GM10266 (cell line): ENCODE results near the gene F2RL3.

Source experiments
- DNase-seq: peaks from one replicate; pipeline ENCODE4 v3.0.0; 2012; ENCODE audit errors: extremely low spot score
- TF ChIP-seq, protein P1 (sequence below): IDR thresholded peaks from 2 replicates; pipeline ENCODE4 v1.5.1; 2012; ENCODE audit warnings: mild to moderate bottlenecking, low read depth; ENCODE audit not compliant: control insufficient read depth, insufficient read depth; ENCODE audit errors: missing control alignments

Gene F2RL3

DNA sequence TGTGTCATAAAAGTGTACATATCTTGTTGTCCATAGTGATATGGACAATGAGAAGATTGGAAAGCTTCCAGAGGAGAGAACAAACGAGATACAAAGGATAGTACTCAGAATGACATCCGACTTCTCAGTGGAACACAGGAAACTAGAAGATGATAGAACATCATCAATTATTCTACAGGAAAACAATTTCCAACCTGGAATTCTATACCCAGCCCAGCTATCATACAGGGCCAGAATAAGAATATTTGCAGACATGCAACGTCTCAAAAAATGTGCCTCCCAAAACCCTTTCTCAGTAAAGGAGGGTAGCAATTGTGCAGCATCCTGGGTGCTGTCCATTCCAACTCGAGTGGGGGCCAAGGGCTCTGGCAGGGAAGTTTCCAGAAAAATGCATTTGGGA is 24.0 kb downstream of the F2RL3 start:
- TF ChIP-seq, protein P1, sequence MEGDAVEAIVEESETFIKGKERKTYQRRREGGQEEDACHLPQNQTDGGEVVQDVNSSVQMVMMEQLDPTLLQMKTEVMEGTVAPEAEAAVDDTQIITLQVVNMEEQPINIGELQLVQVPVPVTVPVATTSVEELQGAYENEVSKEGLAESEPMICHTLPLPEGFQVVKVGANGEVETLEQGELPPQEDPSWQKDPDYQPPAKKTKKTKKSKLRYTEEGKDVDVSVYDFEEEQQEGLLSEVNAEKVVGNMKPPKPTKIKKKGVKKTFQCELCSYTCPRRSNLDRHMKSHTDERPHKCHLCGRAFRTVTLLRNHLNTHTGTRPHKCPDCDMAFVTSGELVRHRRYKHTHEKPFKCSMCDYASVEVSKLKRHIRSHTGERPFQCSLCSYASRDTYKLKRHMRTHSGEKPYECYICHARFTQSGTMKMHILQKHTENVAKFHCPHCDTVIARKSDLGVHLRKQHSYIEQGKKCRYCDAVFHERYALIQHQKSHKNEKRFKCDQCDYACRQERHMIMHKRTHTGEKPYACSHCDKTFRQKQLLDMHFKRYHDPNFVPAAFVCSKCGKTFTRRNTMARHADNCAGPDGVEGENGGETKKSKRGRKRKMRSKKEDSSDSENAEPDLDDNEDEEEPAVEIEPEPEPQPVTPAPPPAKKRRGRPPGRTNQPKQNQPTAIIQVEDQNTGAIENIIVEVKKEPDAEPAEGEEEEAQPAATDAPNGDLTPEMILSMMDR = no peak
- DNase-seq = no peak

DNA sequence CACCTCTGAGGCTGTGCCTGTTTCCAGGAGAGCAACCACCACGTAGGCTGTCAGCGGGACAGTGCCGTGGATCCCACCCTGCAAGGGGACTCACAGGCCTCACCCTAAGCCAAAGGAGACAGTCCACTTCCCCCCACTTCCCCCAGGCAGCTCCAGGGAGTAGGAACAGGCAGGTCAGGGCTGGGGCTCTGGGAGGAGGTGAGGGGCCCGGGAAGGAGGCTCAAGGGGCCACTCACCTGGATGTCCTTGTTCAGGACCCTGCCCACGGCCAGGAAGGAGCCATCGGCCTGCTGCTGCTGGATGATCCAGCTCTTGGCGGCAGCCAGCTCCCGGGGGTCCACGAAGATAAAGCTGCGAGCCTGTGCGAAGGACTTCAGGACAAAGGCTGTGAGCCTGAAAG is 25.6 kb downstream of the F2RL3 start:
- DNase-seq = no peak
- TF ChIP-seq, protein P1 = no peak

DNA sequence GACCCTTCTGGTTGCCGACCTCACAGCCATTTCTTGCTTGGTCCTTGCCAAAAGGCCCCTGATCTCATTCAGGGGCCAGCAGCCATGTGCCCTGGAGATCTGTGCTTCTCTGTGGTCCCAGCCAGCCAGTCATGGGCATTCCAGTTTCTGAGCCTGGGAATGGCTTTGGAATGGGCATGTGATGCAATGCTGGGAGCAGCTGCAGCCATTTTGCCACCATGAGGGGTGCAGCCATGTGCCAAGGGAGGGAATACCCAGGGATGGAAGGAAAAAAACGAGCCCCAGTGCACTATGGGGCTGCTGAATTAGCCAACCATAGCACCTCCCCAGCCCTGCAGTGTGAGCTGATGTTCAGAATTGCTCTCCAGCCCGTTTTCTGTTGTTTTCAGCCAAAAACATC is 26.3 kb downstream of the F2RL3 start:
- DNase-seq = no peak
- TF ChIP-seq, protein P1 = no peak

DNA sequence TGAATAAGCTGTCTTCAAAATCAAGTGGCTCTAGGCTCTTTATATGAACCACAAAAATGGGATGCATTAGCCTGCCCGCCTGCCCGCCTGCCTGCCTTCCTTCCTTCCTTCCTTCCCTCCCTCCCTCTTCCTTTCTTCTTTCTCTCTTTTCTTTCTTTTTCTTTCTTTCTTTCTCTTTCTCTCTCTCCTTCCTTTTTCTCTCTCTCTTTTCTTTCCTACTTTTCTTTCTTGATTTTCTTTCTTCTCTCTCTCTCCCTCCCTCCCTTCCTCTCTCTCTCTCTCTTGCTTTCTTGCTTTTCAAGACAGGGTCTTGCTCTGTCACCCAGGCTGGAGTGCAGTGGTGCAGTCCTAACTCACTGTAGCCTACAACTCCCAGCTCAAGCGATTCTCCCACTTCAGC is 26.9 kb downstream of the F2RL3 start:
- TF ChIP-seq, protein P1 = no peak
- no peak for DNase-seq

DNA sequence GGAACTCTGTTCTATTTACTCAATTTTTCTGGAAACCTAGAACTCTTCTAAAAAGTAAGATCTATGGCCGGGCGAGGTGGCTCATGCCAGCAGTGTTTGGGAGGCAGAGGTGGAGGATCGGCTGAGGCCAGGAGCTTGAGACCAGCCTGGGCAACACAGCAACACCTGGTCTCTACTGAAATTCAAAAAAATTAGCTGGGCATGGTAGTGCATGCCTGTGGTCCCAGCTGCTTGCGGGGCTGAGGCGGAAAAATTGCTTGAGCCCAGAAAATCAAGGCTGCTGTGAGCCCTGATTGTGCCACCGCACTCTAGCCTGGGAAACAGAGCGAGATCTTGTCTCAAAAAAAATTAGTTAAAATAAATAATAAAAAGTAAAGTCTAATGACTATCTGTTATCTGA is 28.6 kb downstream of the F2RL3 start:
- DNase-seq = no peak
- TF ChIP-seq, protein P1 = no peak

DNA sequence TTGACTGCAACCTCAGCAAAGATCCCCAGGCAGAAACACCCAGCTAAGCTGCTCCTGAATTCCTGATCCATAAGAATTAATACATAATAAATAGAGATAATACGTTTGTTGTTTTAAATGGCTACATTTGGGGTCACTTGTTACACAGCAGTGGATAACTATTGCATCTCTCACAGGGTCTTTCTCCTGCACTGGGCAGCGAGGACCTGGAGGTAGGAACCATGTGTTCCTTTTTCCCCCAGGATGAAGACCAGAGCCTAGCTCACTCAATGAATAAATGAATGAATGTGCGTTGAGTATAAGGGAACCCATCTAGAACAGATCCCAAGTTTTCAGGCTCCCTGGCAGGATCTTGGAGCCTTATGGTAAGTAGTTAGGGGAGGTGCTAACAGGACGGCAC is 30.7 kb downstream of the F2RL3 start:
- no peak for DNase-seq
- TF ChIP-seq, protein P1 = no peak

DNA sequence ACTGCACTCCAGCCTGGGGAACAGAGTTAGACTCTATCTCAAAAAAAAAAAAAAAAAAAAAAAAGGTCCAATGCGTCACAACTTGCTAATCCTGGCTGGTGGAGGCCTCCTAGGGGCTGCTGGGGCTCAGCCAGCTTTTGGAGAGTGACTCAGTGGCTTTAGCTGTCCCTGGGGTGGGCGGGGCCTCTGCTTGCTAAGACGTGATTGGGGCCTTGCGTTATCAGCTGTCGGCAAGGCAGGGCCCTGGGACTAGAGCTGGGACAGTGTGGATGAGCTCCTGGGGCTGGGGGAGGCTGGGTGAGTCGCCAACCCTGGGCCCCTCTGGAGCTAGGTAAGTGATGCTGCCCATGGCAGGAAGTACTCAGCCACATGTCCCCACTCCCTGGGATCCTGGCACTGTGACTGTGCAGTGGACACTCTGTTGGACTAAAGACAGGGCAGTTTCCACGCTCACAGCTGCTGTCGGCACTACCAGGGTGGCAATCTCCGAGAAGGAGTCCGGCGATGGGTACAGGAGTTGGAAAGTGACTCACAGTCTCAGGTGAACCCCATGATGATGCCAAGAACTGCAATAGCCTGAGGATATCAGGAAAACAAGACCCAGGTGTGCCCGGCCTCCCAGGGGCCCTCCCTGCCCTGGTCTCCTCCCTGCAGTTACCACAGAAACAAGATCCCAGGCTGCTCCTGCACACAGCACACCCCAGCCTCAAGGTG is 32.2 kb downstream of the F2RL3 start:
- TF ChIP-seq, protein P1 = no peak
- DNase-seq = no peak
